ENCODE measurements around the gene TBC1D24. TPM values are rescaled to one million over a fixed set of nuclear protein-coding genes. Genes with fewer than 3 reads are reported as not detected.
A peak's percentile ranks its signal among the peaks of the same experiment; 100 is the strongest.
"Not testable (repeated sequence)": the region's sequence is repeated elsewhere in the genome, so short reads cannot be mapped to it uniquely, and the experiment has no call there.

Gene TBC1D24
- 22.0 TPM for polyA plus RNA-seq (ENCODE audit: insufficient read length)
- long read RNA-seq, donor 1, full-length matches to known transcripts, result 6 of 6 reads
- long read RNA-seq, donor 1, partial matches to known transcripts, result 0 of 6 reads
- long read RNA-seq, donor 1, other reads (novel, unspliced or antisense), result 0 of 6 reads
- long read RNA-seq, donor 2, full-length matches to known transcripts, result 1 of 1 reads
- long read RNA-seq, donor 2, partial matches to known transcripts, result 0 of 1 reads
- long read RNA-seq, donor 2, other reads (novel, unspliced or antisense), result 0 of 1 reads
- long read RNA-seq, donor 3, full-length matches to known transcripts, result 2 of 2 reads
- long read RNA-seq, donor 3, partial matches to known transcripts, result 0 of 2 reads
- long read RNA-seq, donor 3, other reads (novel, unspliced or antisense), result 0 of 2 reads
- long read RNA-seq, donor 4, result 0 reads
- long read RNA-seq, donor 5, partial matches to known transcripts, result 0 of 1 reads
- long read RNA-seq, donor 5, other reads (novel, unspliced or antisense), result 0 of 1 reads
- long read RNA-seq, donor 6, full-length matches to known transcripts, result 2 of 2 reads
- long read RNA-seq, donor 6, partial matches to known transcripts, result 0 of 2 reads
- long read RNA-seq, donor 6, other reads (novel, unspliced or antisense), result 0 of 2 reads
- long read RNA-seq, donor 7, full-length matches to known transcripts, result 3 of 72 reads
- long read RNA-seq, donor 7, partial matches to known transcripts, result 69 of 72 reads
- long read RNA-seq, donor 7, other reads (novel, unspliced or antisense), result 0 of 72 reads
- long read RNA-seq, donor 8, result 0 reads

DNA sequence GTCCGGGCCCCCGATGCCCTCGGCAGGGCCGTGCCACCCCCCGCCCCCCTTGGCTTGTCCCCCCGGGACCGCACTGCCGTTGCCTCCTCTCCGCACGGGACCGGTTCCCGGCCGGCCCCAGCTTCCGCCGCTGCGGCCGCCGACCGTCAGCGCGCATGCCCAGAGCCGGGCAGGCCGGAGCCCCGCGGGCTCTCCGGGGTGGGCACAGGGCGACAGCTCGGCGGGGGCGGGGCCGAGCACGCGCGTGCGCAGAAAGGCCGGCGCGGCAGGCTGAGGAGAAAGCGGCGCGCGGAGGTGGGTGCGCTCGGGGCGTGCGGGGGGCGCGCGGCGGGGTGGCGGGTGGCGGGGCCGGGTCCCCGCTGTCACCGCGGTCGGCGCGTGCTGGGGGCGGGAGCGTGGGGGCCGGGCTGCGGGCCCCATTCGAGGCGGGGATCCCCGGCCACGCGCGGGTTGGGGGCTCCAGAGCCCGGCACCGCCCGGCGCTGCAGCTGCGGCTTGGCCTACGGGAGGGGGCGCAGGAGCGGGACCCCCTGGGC, at the start of gene TBC1D24:
TSS of gene TBC1D24 (plus strand) at position 251 of the 536 bp plus-strand sequence. CDS start 21,022 bp downstream, outside the sequence.
- peak; percentile 82 for DNase-seq

DNA sequence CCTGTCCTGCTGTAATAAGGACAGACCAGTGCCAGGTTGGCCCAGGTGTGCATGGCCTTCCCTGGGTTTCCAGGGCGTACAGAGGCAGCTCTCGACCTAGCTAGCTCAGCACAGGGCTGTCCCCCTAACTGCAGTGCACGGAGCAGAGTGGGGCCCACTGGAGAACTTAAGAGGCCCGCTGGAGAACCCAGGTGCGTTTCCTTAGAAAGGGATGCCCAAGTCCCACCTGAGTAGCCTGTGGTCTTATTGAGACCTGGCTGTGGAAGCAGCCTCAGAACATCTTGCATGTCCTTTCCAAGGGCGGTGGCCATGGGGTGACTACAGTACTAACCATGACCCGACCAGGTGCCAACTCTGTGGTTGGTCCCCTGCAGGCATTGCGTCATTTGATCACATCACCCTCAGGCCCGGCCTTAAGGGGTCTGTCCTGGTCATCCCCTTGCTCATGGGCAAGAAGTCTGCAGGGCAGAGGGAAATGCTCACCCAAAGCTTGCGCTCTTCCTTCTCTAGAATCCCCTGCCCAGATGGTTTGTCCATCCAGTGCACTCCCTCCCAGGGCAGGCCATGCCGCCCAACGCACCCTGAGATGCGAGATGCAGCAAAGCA, 49.0 kb upstream of the TBC1D24 start:
- DNase-seq, result no peak

DNA sequence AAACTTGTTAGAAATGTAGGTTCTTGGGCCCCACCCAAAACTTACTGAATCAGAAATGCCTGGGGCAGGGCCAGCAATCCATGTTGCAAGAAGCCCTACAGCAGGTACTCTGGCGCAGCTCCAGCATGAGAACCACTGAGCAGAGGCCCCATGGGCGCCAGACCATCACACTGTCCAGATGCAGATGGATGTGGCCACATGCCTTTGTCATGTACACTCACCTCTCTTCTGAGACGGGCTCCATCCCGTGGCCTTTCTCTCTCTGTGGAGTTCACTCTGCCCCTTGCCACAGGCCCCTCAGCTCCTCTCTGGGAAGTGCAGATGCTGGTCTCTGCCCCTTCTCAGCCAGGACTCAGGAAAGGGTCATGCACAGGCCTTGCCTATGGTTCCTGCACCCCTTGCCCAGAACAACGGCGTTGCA, 48.0 kb upstream of the TBC1D24 start:
- no peak for DNase-seq

DNA sequence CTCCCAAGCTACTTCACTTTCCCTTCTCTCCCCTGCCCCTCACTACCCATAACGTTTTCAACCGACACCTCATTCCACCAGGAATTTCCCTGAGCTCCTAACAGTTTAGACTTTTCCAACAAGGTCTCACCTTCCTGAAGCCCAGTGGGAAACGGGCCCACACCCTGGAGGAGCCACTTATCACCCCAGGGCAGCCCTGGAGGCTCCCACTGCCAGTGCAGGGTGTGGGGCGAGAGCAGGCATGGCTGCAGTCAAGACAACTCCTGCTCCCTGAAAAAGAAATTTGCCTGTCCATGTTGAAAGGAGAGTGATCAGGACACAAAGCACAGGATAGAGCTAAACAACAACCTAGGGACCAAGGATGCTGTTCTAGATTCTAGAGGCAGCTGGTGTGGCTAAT, 47.4 kb upstream of the TBC1D24 start:
- no peak for DNase-seq

GRCh38 chr16:2428051-2428783, 46.7 kb upstream of the TBC1D24 start:
- DNase-seq, result peak; percentile 35

DNA sequence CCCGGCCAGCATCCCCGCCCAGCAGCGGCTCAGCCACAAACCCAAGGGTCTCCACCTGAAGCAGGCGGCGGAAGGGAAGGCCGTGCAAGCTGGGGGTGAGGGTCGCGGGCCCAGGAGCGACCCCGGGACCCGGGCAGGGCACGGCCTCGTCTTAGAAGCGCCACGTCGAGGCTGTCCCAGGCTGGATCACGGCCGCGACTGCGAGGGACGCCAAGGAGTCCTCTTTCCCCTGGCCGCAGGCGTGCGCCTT, 46.2 kb upstream of the TBC1D24 start:
- no peak for DNase-seq

- DNase-seq, result peak; percentile 95
Observed at GRCh38 chr16:2429034-2429770, 45.7 kb upstream of the TBC1D24 start, which contains the start of gene CCNF. Gene CCNF, plus strand, starts transcription at chr16:2429447. Its CDS starts 35 bp downstream, at chr16:2429482.

DNA sequence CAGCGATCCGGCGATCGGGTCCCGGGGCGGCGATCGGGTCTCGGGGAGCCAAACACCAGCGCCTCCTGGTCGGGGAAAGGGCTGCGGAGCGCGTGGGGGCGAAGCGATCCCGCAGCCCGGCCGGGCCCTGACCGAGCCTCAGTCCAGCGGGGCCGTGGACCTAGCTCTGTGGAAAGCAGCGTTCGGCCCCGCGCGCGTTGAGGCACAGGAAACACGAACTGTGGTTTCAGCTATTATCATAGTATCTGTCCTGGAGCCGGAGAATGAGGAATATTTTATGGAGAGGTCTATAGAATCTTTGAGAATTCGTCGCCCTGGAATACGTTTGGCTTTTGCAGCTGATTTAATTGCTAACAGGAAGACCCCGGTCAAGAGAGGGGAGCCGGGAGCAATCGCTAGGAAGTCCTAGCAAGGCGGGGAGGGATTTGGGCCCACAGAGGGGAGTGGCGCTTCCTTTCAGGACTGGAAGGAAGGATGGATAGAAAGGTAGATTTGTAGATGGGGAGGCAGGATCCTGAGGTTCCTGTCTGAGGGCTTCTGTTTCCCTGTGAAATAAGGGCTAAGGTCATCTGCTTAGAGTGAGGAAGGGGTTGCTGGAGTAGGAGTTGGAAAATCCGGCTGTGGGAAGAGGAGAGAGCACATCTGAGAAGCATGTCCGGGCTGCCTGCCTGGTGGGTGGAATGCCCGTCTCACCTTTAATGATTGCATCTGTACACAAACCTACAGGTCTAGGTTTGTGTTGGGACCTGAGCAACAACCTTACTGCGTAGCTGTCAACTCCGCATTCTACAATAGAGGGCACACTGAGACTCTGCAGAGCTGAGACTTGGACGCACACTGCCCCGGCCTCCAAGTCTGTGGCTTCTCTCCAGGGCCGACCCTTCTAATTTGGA, 44.9 kb upstream of the TBC1D24 start:
- DNase-seq, result no peak

GRCh38 chr16:2432286-2432685, 42.6 kb upstream of the TBC1D24 start:
- no peak for DNase-seq

DNA sequence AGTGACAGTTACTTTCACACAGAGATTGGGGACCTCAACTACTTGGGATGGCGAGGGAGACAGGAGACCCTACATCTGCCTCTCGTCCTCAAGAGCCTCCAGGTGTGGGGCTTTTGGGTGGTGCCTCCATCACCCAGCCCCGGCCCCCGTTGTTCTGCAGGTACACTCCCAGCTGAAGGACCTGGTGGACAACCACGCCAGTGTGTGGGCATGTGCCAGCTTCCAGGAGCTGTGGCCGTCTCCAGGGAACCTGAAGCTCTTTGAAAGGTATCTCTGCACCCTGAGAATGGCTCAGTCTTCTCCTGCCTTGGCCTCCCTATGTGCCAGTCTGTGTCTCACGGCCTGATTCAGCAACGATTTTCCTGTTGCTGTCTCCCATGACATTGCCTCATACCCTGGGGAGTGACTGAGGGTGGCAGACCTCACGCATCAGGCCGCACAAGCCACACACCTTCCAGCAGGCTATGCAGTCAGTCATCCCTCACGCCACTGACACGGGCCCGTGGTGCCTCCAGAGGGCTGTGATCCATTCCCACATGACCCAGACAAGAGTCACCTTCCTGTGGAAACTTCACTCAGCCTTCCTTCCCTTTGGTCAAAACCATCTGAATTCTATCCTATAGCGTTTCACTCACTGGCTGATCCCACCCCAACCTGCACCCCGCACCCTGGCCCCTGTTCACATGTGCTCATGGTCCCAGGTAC, 42.0 kb upstream of the TBC1D24 start:
- no peak for DNase-seq

GRCh38 chr16:2435236-2435635, 39.7 kb upstream of the TBC1D24 start:
- not testable (repeated sequence) for DNase-seq

- DNase-seq, result no peak
Observed at GRCh38 chr16:2436110-2436509, 38.8 kb upstream of the TBC1D24 start.

DNA sequence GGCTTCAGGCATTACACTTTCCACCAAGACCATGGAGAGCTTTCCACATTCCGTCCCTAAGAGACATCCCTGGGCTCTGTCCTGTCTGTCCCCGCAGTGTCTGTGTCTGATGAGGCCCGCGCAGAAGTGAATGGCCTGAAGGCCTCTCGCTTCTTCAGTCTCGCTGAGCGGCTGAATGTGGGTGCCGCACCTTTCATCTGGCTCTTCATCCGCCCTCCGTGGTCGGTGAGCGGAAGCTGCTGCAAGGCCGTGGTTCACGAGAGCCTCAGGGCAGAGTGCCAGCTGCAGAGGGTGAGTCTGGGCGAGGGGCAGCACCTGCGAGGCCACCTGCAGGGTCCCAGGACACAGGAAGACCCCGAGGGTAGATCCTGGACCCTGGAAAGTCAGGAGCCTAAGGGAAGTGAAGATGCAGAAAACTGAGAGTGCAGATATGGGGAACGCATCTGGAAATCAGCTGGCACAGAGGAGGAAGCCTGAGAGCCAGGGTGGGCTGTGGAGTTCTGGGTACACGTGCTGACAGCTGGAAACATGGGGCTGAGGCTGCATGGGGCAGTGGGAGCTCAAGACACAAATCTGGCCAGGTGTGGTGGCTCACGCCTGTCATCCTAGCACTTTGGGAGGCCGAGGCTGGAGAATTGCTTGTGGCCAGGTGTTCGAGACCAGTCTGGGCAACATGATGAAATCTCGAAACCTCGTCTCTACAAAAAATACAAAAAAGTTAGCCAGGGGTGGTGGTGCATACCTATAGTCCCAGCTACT, 37.7 kb upstream of the TBC1D24 start:
- DNase-seq, result no peak

- DNase-seq, result no peak
Observed at GRCh38 chr16:2438121-2438520, 36.8 kb upstream of the TBC1D24 start.

DNA sequence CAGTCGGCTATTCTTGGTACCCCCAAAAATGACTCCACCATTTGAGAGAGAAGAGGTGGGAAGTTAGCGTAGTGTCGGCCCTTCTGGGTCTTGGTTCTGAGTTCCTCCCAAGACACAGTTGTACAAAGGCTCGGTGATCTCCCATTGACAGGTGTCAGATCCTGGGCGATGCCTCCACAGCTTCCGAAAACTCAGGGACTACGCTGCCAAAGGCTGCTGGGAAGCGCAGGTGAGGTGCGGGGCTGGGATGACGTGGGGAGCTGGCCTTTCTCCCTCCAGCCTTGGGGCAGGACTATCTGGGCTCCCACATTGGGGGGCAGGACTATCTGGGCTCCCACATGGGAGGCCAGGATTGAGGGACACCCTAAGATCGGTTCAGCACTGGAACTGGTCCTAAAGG, 35.3 kb upstream of the TBC1D24 start:
- no peak for DNase-seq

GRCh38 chr16:2441143-2441804, 33.7 kb upstream of the TBC1D24 start:
- DNase-seq, result not testable (repeated sequence)

DNA sequence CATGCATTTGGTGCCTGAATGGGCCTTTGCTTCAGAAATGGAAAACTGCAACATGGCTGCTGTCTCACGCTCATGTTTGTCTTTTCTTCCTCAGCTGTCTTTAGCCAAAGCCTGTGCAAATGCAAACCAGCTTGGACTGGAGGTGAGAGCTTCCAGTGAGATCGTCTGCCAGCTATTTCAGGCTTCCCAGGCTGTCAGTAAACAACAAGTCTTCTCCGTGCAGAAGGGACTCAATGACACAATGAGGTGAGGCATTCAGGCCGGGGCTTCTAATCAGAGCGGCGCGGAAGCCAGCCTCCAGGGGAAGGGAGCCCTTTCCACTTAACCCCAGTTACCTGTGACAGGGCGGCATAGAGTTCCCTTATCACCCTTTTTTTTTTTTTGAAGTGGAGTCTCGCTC, 31.4 kb upstream of the TBC1D24 start:
- DNase-seq, result no peak

DNA sequence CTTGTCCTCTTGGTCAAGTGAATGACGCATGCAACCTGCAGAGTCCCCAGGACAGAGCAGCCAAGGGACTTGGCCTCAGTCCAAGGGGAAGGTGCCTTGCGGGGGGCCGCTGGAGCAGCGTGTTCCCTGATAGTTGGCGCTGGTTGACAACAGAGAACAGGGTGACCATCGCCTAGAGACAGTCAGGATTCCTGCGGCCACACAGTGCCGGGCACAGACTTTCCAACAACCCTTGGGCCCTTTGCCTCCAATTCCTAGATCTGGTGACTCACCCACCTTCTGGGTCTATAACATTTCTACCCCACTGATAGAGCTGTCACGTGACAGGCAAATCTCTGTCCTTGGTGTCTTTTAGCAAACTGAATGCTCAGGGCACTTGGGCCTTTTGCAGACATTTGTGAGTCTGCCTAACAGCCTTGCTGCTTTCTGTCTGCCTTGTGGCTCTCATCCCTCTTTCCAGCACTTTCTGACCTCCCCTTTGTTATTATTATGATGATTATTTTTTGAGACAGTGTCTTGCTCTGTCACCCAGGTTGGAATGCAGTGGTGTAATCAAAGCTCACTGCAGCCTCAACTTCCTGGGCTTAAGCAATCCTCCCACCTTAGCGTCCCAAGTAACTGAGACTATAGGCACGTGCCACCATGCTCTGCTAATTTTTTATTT, 26.9 kb upstream of the TBC1D24 start:
- no peak for DNase-seq
